HG03354 (cell line): Measurements from ENCODE around the gene SAMSN1.

Experiments
- ATAC-seq: cut with Tn5 transposase; IDR thresholded peaks from one replicate; pipeline ENCODE4 v1.9.1; 2021; ENCODE audit warnings: mild to moderate bottlenecking; ENCODE audit not compliant: unreplicated experiment, poor library complexity, severe bottlenecking

SAMSN1 gene

GRCh38 chr21:14492931-14493330 lies 53.2 kb downstream of the SAMSN1 start:
- no peak for ATAC-seq

- ATAC-seq, result no peak
Observed at GRCh38 chr21:14491269-14491681, 54.8 kb downstream of the SAMSN1 start.

- no peak for ATAC-seq
Observed at GRCh38 chr21:14488672-14489204, 57.4 kb downstream of the SAMSN1 start.

- peak; percentile 59 for ATAC-seq
Observed at GRCh38 chr21:14487490-14488432, 58.4 kb downstream of the SAMSN1 start.

GRCh38 chr21:14486869-14487268 lies 59.2 kb downstream of the SAMSN1 start:
- ATAC-seq, result no peak

GRCh38 chr21:14484188-14485009 lies 61.7 kb downstream of the SAMSN1 start:
- no peak for ATAC-seq

- no peak for ATAC-seq
Observed at GRCh38 chr21:14483296-14483695, 62.8 kb downstream of the SAMSN1 start.

GRCh38 chr21:14482165-14482564 lies 64.0 kb downstream of the SAMSN1 start:
- no peak for ATAC-seq

GRCh38 chr21:14480411-14481031 lies 65.6 kb downstream of the SAMSN1 start:
- ATAC-seq, result no peak

GRCh38 chr21:14479241-14479786 lies 66.8 kb downstream of the SAMSN1 start:
- no peak for ATAC-seq

GRCh38 chr21:14477841-14478240 lies 68.3 kb downstream of the SAMSN1 start:
- ATAC-seq, result no peak

GRCh38 chr21:14477133-14477532 lies 69.0 kb downstream of the SAMSN1 start:
- no peak for ATAC-seq

- ATAC-seq, result no peak
Observed at GRCh38 chr21:14474995-14475394, 71.1 kb downstream of the SAMSN1 start.

GRCh38 chr21:14469641-14470040 lies 76.5 kb downstream of the SAMSN1 start:
- ATAC-seq, result no peak

- no peak for ATAC-seq
Observed at GRCh38 chr21:14466715-14467114, 79.4 kb downstream of the SAMSN1 start.

GRCh38 chr21:14457762-14458161 lies 88.4 kb downstream of the SAMSN1 start:
- no peak for ATAC-seq

- no peak for ATAC-seq
Observed at GRCh38 chr21:14456911-14457310, 89.2 kb downstream of the SAMSN1 start.

GRCh38 chr21:14454016-14455009 lies 91.8 kb downstream of the SAMSN1 start:
- ATAC-seq, result peak; percentile 85
